H54 (cell line): ENCODE results near the gene UQCC5.

Experiments used
- DNase-seq: peaks from one replicate; pipeline ENCODE4 v3.0.0; 2011; ENCODE audit warnings: low spot score, mixed read lengths; ENCODE audit not compliant: insufficient read length
- FAIRE-seq: peaks from 3 replicates; lab custom pipeline; 2011; peaks lifted over from hg19 to GRCh38; lab: Jason Lieb, UNC
- POLR2A ChIP-seq: IDR thresholded peaks from 2 replicates; pipeline ENCODE4 v1.6.1; 2011; ENCODE audit warnings: low read depth, mild to moderate bottlenecking, low read length

The UQCC5 gene

DNA sequence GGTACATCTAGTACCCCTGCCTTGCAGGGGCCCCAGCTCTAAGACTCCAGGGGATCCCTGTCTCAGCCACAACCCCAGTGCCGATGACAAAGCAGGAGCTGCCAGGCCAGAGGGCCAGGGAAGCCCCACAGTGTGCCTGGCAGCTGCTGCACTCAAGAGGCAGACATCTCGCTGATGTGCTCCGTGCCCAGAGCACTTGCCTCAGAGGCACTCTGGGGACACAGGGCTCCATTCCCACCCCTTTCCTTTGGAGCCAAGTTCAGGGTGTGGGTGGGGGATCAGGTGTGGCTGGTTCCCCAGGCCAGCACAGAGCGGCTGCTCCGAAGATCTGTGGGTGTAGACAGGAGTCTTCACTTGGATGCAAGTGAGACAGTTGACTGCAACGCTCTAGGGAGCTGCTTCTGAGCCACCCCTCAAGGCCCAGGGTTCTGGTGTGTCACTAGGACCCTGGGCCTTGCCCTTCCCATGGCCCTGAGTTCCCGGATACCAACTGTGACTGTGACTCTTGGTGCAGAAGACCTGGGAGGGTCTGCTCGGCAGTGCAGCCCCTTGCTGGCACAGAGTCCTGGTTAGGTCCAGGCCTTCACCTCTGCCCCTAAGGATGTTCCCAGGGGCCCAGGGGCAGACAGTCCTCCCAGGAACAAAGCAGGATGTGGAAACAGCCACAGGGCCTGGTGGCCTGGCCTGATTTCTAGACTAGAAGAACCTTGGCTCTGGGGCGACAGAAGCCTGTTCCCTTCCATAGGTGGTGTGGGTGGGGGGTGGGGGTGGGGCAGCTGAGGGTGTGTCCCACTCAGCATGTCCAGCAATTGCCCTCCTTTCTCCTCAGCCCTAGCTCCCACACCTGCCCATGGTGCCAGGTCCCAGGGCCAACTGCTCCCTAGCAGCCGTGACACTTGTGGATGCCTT lies 5.2 kb upstream of the UQCC5 start:
- FAIRE-seq (no peak), DNase-seq (peak; percentile 7)
- no peak for TF ChIP-seq POLR2A

DNA sequence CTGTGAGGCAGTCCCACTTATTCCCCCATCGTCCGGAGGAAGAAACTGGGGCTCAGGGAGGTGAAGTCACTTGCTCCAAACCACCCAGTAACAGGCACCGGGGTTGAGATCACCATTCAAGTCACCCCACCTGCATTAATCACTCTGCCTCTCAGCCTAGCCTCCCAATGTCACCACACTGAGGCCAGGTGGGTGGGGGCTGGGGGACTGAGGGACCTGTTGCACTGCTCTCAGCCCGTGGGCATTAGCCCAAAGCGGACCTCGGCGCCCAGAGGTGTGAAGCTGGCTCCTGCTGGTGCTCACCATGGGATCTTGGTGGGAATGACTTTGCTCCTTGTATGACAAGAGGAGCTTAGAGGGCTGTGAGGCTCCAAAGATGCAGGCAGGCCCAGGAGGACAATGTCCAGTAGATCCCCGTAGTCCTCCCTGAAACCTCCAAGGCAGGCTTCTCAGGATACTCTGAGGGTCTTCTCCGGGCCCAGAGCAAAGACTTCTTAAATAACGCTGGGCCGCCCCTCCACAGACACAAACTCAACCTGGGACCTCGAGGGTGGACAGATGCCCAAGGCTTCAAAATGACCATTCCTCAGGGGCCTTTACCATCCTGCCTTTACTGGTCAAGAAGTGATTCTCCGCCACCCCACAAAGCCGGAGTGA lies 4.4 kb upstream of the UQCC5 start:
- FAIRE-seq (no peak), DNase-seq (peak; percentile 14)
- no peak for TF ChIP-seq POLR2A

DNA sequence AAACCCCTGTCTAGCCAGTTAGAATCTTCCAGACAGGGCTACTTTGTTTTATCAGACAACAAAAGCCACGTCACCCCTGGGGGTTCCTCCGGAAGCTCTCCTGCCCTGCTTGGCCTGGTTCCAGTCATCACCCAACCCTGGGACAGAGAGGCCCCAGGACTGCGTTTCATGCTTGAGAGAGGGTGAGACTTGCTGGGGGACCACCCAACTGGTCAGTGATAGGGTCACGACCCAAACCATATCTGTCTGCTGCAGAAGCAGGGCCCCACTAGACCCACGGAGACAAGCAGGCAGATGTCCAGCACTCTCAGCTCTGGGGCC lies 3.9 kb upstream of the UQCC5 start:
- FAIRE-seq: no peak
- peak; percentile 63 for DNase-seq
- TF ChIP-seq POLR2A: 0 out of 2 replicates have a peak, but pooled peaks have one; percentile 17

- DNase-seq (peak; percentile 66), FAIRE-seq (no peak)
- no peak for TF ChIP-seq POLR2A
Observed at GRCh38 chr3:52532838-52533622, 3.4 kb upstream of the UQCC5 start.

- peak; percentile 47 for TF ChIP-seq POLR2A
- FAIRE-seq (no peak), DNase-seq (peak; percentile 75)
Observed at GRCh38 chr3:52533623-52534280, 2.7 kb upstream of the UQCC5 start, which contains the start of gene NT5DC2. Gene NT5DC2 (minus strand): TSS chr3:52533857. CDS start chr3:52533737, 120 bp downstream.

GRCh38 chr3:52534281-52535183 lies 1.9 kb upstream of the UQCC5 start:
- FAIRE-seq: no peak
- no peak for TF ChIP-seq POLR2A
- peak; percentile 25 for DNase-seq

DNA sequence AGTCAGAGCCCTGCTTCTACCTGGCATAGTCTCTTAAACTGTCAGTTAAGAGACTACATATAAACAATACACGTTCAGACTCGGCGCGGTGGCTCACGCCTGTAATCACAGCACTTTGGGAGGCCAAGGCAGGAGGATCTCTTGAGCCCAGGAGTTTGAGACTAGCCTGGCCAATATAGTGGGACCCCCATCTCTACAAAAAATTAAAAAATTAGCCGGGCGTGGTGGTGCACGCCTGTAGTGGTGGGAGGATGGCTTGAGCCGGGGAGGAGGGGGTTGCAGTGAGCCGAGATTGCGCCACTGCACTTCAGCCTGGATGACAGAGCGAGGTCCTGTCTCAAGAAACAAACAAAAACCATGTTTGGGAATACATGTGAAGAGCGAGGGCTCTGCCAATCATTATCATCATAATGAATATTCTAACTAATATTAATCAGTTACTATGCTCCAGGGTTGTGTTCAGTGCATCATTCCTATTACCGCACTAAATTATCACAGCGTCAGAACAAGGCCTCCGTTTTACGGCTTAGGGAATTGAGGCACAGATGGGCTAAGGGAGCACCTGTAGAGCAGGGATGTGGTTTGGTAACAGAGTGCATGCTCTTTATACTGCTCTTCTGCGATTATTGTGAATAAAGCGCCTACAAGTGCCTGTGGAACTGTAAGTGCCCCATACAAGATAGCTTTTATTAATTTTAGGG lies 844 bp upstream of the UQCC5 start:
- FAIRE-seq (no peak), DNase-seq (peak; percentile 26)
- no peak for TF ChIP-seq POLR2A

GRCh38 chr3:52536112-52536368 lies 365 bp upstream of the UQCC5 start:
- no peak for DNase-seq
- no peak for FAIRE-seq
- TF ChIP-seq POLR2A: no peak

- DNase-seq: no peak
- no peak for FAIRE-seq
- TF ChIP-seq POLR2A: no peak
Observed at GRCh38 chr3:52537165-52537620, 788 bp downstream of the UQCC5 start.

DNA sequence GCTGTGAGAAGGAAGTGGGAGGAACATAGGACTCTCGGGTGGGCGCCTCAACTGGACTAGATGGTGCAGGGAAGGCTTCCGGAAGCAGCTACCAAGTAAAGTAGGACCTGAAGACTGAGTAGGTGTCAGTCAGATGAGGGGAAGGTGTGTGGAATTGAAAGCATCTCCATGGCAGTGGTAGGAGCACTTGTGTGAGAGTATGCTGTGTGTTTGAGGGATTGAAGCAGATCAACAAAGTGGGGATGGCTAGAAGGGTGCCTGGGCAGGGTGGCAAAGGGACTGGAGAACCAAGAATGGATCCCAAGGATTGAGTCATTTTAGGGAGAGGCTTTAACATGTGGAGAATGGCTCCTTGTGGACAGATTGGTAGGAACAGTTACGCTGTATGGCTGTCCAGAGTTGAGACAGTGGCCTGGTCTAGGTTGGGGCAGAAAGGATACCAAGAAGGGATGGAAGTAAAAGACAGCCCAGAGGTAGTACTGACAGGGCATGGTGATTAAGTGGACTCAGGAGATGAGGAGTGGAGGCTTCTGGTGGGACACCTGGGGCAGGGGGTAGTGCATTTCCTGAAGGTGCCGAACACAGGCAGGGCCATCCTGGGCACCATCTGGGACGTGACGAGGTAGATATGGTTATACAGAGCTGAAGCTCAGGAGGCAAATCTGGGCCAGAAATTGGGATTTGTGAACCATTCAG lies 1.5 kb downstream of the UQCC5 start:
- FAIRE-seq: no peak
- TF ChIP-seq POLR2A: no peak

GRCh38 chr3:52539010-52539653 lies 2.7 kb downstream of the UQCC5 start:
- no peak for DNase-seq
- FAIRE-seq: no peak
- no peak for TF ChIP-seq POLR2A

More for the DNA sequence above, 1.5 kb downstream of the UQCC5 start:
- no peak for DNase-seq

- no peak for FAIRE-seq
- no peak for TF ChIP-seq POLR2A
- no peak for DNase-seq
Observed at GRCh38 chr3:52541050-52541449, 4.6 kb downstream of the UQCC5 start.
